ENCODE results near the gene EMSY.
"Not testable (repeated sequence)": the region's sequence is repeated elsewhere in the genome, so short reads cannot be mapped to it uniquely, and the experiment has no call there.

Gene EMSY

DNA sequence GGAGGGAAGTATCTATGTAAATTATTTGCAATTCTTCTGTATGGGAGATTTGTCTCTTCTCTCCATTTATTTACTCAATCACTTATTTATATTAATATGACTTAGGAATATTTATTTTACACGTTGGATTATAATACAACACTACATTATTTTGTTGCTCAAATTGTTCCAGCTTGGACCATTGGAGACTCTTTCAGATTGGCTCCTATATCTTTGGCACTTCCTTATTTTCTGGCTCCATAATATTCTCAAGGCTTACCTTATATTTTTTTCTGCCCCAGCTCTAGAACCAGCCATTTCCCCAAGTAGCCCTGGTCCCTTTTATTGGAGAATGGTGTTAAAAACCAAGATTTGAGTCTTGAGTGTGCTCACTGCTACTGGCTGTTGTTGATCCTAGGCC lies 123.8 kb downstream of the EMSY start:
- H3K9me3 ChIP-seq: no peaks in the 10 kb centered on the region
- no peaks in the 10 kb centered on the region for H3K27me3 ChIP-seq
- H3K27ac ChIP-seq: no peak overlapping the region
- no peaks in the 10 kb centered on the region for H3K36me3 ChIP-seq
- intact Hi-C loops (cut with DNase I; ENCODE audit: low total_unique reads): no loop called here
- H3K4me1 ChIP-seq: no peaks in the 10 kb centered on the region
- DNase-seq: no peak
- TF ChIP-seq, protein P1, sequence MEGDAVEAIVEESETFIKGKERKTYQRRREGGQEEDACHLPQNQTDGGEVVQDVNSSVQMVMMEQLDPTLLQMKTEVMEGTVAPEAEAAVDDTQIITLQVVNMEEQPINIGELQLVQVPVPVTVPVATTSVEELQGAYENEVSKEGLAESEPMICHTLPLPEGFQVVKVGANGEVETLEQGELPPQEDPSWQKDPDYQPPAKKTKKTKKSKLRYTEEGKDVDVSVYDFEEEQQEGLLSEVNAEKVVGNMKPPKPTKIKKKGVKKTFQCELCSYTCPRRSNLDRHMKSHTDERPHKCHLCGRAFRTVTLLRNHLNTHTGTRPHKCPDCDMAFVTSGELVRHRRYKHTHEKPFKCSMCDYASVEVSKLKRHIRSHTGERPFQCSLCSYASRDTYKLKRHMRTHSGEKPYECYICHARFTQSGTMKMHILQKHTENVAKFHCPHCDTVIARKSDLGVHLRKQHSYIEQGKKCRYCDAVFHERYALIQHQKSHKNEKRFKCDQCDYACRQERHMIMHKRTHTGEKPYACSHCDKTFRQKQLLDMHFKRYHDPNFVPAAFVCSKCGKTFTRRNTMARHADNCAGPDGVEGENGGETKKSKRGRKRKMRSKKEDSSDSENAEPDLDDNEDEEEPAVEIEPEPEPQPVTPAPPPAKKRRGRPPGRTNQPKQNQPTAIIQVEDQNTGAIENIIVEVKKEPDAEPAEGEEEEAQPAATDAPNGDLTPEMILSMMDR (IDR thresholded peaks at IDR 0.05): no peak
- no peak overlapping the region for H3K4me3 ChIP-seq

DNA sequence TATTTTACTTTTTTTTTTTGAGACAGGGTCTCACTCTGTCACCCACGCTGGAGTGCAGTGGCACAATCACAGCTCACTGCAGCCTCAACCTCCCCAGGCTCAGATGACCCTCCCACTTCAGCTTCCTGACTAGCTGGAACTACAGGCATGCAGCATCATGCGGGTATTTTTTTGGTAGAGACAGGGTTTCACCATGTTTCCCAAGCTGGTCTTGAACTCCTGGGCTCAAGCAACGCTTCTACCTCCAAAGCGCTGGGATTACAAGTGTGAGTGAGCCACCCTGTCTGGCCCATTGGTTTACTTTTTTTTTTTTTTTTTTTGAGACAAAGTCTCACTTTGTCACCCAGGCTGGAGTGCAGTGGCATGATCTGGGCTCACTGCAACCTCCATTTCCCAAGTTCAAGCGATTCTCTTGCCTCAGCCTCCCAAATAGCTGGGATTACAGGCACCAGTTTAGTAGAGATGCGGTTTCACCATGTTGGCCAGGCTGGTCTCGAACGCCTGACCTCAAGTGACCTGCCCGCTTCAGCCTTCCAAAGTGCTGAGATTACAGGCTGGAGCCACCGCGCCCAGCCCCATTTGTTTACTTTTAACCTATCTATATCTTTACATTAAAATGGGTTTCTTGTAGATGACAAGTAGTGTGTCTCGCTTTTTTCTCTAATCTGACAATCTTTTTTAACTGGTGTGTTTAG lies 127.5 kb downstream of the EMSY start:
- H3K4me3 ChIP-seq; intact Hi-C loops (cut with DNase I; ENCODE audit: low total_unique reads); H3K9me3 ChIP-seq; H3K27ac ChIP-seq; H3K27me3 ChIP-seq; H3K36me3 ChIP-seq; DNase-seq: not testable (repeated sequence)
- H3K4me1 ChIP-seq: peaks cover 4 to 24% (median 11%) of the 10 kb centered on the region in 4 donors

DNA sequence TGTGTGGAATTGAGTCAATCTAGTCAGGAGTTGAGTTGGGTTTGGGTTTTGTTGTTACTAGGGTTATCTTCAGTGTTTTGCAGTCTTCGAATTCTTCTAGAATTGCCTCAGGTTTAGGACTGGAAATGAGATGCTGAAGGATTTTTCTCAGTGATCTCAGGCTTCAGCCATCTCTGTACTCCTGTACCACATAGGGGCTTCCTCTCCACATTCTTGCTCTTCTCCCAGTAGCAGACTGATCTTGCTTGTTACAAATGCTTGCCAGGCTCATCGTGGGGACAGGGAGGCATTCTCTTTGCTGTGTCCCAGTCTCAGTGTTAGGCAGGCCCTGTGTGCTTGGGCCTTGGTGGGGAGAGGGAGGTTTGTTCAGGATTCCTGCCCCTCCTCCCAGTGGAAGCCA lies 129.6 kb downstream of the EMSY start:
- TF ChIP-seq, protein P1 (IDR thresholded peaks at IDR 0.05): no peak
- Histone ChIP-seq H3K27me3 (no peaks in the 10 kb centered on the region), H3K4me1 (peaks cover 8 to 45% (median 32%) of the 10 kb centered on the region in 4 donors), H3K9me3 (no peaks in the 10 kb centered on the region), H3K4me3 (no peak overlapping the region), H3K36me3 (no peaks in the 10 kb centered on the region), H3K27ac (no peak overlapping the region)
- intact Hi-C loops (cut with DNase I; ENCODE audit: low total_unique reads): no loop called here
- DNase-seq: no peak

DNA sequence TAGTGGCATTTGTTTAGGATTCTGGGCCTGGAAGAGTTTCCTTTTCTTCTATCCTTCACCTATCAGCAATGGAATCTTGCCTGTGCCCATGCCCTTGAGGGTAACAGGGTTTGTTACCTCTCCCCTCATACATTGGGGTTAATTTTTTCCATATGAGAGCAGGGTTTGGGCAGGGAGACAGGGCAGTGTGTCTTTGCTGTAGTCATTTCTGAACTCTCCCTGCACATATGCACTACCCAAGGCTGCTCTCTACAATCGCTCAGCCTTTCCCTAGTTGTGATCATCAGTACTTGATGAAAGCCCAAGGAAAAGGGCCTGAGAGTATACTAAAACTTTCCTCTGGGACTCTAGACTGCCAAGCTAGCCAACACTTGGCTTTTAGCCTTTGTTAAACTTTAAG lies 130.1 kb downstream of the EMSY start:
- Histone ChIP-seq H3K4me3 (no peak overlapping the region), H3K9me3 (no peaks in the 10 kb centered on the region), H3K27me3 (no peaks in the 10 kb centered on the region), H3K27ac (peak overlapping the region in 1 of 2 donors; percentile 83), H3K36me3 (no peaks in the 10 kb centered on the region), H3K4me1 (peaks cover 8 to 50% (median 37%) of the 10 kb centered on the region in 4 donors)
- intact Hi-C loops (cut with DNase I; ENCODE audit: low total_unique reads): no loop called here
- TF ChIP-seq, protein P1 (IDR thresholded peaks at IDR 0.05): no peak
- DNase-seq: no peak

DNA sequence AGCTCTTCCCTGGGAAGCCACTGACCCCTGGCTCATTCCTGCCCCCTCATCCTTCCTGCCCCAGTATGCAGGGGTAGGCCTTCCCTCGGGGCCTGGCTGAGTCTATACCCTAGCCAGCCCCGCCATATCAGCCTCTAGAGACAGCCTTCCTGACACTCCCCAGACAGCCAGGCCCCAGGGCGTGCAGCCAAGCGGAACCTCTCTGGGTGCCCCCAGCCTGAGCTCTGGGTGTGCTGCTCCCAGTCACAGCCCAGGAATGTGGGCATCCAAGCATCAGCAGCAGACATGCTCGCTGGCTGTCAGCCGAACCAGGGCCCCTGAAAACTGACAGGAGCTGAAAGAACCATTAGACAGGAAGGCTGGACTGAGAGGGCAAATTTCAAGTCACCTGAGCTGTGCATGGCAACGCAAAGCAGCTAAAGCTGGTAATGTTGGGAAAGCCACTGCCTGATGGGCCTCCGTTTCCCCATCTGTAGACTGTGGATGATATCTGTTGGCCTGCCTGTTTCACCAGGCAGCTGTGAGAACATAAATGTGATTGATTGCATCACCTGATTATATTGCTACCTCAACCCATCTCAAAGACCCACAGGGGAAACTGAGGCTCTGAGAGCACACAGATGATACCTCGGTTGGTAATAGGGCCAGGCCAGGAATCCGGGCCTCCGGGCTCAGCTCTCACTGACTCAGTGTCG lies 132.6 kb downstream of the EMSY start:
- Histone ChIP-seq H3K27ac (peak overlapping the region; percentile 83 to 85), H3K9me3 (no peaks in the 10 kb centered on the region), H3K36me3 (no peaks in the 10 kb centered on the region), H3K4me1 (peaks cover 8 to 57% (median 41%) of the 10 kb centered on the region in 4 donors), H3K4me3 (no peak overlapping the region), H3K27me3 (no peaks in the 10 kb centered on the region)
- TF ChIP-seq, protein P1 (IDR thresholded peaks at IDR 0.05): no peak
- no peak for DNase-seq
- intact Hi-C loops (cut with DNase I; ENCODE audit: low total_unique reads): no loop called here

DNA sequence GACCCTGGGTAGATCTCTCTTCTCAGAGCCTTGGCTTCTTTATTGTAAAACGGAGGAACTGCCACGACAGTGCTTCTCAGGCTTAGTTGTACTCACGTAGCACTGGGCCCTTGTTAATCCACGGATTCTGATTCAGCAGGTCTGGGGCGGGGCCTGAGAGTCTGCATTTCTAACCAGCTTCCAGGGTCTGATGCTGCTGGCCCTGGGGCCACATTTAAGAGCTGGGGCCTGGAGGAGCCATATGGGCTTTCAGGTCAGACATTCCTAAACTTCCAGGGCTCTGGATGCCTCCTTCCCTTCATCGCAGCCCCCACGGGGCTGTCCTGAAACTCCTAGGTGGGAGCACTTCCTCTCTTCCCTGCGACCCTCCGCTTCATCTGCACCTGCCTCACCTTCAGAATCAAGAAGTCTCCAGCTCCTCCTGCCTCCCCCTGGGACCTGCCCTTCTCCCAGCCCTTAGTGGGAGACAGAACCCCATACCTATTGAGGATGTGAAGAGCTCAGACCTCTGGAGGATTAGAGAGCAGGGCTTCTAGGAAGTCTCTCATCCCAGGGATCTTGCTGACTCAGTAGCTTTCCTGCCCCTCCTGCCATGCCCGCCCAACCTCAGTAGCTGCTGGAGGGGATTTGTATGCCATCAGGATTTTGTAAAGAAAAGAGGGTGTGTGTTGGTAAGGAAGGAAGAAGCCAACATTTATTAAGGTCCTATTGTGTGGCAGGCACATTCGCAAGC lies 133.3 kb downstream of the EMSY start:
- no peak for DNase-seq
- Histone ChIP-seq H3K4me3 (no peak overlapping the region), H3K36me3 (no peaks in the 10 kb centered on the region), H3K27ac (peak overlapping the region; percentile 83 to 85), H3K9me3 (no peaks in the 10 kb centered on the region), H3K27me3 (no peaks in the 10 kb centered on the region), H3K4me1 (peaks cover 8 to 57% (median 41%) of the 10 kb centered on the region in 4 donors)
- intact Hi-C loops (cut with DNase I; ENCODE audit: low total_unique reads): no loop called here
- TF ChIP-seq, protein P1 (IDR thresholded peaks at IDR 0.05): no peak
